GM23338 (cell line): ENCODE data around the gene POLR2A. TPM values are rescaled to one million over a fixed set of nuclear protein-coding genes. Genes with fewer than 3 reads are reported as not detected.

Source experiments
- ATAC-seq: fragments of 200-7000 bp; cut with Tn5 transposase; 3 replicates; pipeline ENCODE4 v1.9.1; 2020
- DNase-seq: peaks from one replicate; pipeline ENCODE4 v3.0.0-alpha.2; 2015; ENCODE audit warnings: low spot score
- H2AFZ ChIP-seq: fragments of 200-600 bp; sonication (generic); 2 replicates; pipeline ENCODE4 v1.8.0; 2016; ENCODE audit warnings: antibody characterized with exemption, mild to moderate bottlenecking, moderate library complexity
- H3F3A ChIP-seq: fragments of 200-600 bp; sonication (generic); replicated peaks from 2 replicates; pipeline ENCODE4 v1.8.0; 2017; ENCODE audit warnings: antibody characterized with exemption, mixed run types, low read depth
- H3K27ac ChIP-seq: fragments of 200-600 bp; sonication (generic); 2 replicates; pipeline ENCODE4 v1.6.1; 2016; ENCODE audit warnings: low read depth
- H3K27me3 ChIP-seq: fragments of 200-600 bp; sonication (generic); 2 replicates; pipeline ENCODE4 v1.8.0; 2016; ENCODE audit warnings: mild to moderate bottlenecking, mixed run types, moderate library complexity; ENCODE audit not compliant: insufficient read depth
- H3K36me3 ChIP-seq: fragments of 200-600 bp; sonication (generic); 2 replicates; pipeline ENCODE4 v1.8.0; 2016; ENCODE audit warnings: mild to moderate bottlenecking; ENCODE audit not compliant: insufficient read depth
- H3K4me1 ChIP-seq: fragments of 200-600 bp; sonication (generic); 2 replicates; pipeline ENCODE4 v1.8.0; 2016; ENCODE audit warnings: mild to moderate bottlenecking, moderate library complexity; ENCODE audit not compliant: insufficient read depth
- H3K4me2 ChIP-seq: fragments of 200-600 bp; sonication (generic); 2 replicates; pipeline ENCODE4 v1.7.1; 2017; ENCODE audit warnings: mixed run types
- H3K4me3 ChIP-seq: fragments of 200-600 bp; sonication (generic); 2 replicates; pipeline ENCODE4 v1.6.1; 2016; ENCODE audit warnings: mixed run types
- H3K79me2 ChIP-seq: fragments of 200-600 bp; sonication (generic); replicated peaks from 2 replicates; pipeline ENCODE4 v1.8.0; 2017; ENCODE audit warnings: mild to moderate bottlenecking; ENCODE audit not compliant: insufficient read depth
- H3K9me2 ChIP-seq: fragments of 200-600 bp; sonication (generic); 2 replicates; pipeline ENCODE4 v1.8.0; 2017; ENCODE audit not compliant: insufficient read depth
- H4K20me1 ChIP-seq: fragments of 200-600 bp; sonication (generic); replicated peaks from 2 replicates; pipeline ENCODE4 v1.8.0; 2017; ENCODE audit warnings: mild to moderate bottlenecking; ENCODE audit not compliant: insufficient read depth
- H3K27ac Mint-ChIP-seq: 2 replicates; pipeline ENCODE4 v1.8.0; 2020; ENCODE audit warnings: inconsistent platforms, mild to moderate bottlenecking, moderate library complexity, mixed read lengths
- H3K27me3 Mint-ChIP-seq: 3 replicates; pipeline ENCODE4 v1.8.0; 2022; ENCODE audit warnings: low read depth, mild to moderate bottlenecking, moderate library complexity, mixed read lengths, inconsistent platforms; ENCODE audit not compliant: insufficient read depth, poor library complexity
- H3K36me3 Mint-ChIP-seq: 3 replicates; pipeline ENCODE4 v1.8.0; 2021; ENCODE audit warnings: low read depth, mild to moderate bottlenecking, inconsistent platforms, moderate library complexity, mixed read lengths
- H3K4me1 Mint-ChIP-seq: 3 replicates; pipeline ENCODE4 v1.8.0; 2020; ENCODE audit warnings: mild to moderate bottlenecking, inconsistent platforms, mixed read lengths
- H3K4me3 Mint-ChIP-seq: 3 replicates; pipeline ENCODE4 v1.8.0; 2021; ENCODE audit warnings: moderate library complexity, mild to moderate bottlenecking, inconsistent platforms, mixed read lengths
- H3K9me3 Mint-ChIP-seq: 3 replicates; pipeline ENCODE4 v1.8.0; 2020; ENCODE audit warnings: moderate library complexity, mild to moderate bottlenecking, inconsistent platforms, mixed read lengths
- CREB1 ChIP-seq: fragments of 250-450 bp; sonication (Bioruptor Pico); IDR thresholded peaks from 2 replicates; pipeline ENCODE4 v1.5.0; 2020; ENCODE audit warnings: low read depth, mild to moderate bottlenecking, moderate library complexity
- CTCF ChIP-seq, 2 experiments: fragments of 200-600 bp in 1 of 2; sonication (generic) in 1 of 2; conservative IDR thresholded peaks; 2 replicates each; pipeline versions ENCODE4 v1.5.1 to v1.6.1; 2016 to 2017; ENCODE audit warnings: antibody characterized with exemption in 2 of 2, low read depth in 2 of 2, mild to moderate bottlenecking in 2 of 2, moderate library complexity in 1 of 2
- REST ChIP-seq: IDR thresholded peaks from one replicate; pipeline ENCODE4 v1.6.1; 2018; ENCODE audit warnings: antibody characterized with exemption; ENCODE audit not compliant: unreplicated experiment
- ZNF331 ChIP-seq: fragments of 250-450 bp; sonication (Bioruptor Pico); IDR thresholded peaks from 2 replicates; pipeline ENCODE4 v1.5.0; 2020; ENCODE audit warnings: low read depth, mild to moderate bottlenecking, moderate library complexity
- ZNF462 ChIP-seq: fragments of 250-450 bp; sonication (Bioruptor Pico); IDR thresholded peaks from 2 replicates; pipeline ENCODE4 v1.5.0; 2020; ENCODE audit warnings: mild to moderate bottlenecking, moderate library complexity
- polyA plus RNA-seq: library from polyadenylated mRNA; unstranded; fragments of >200 nt; fragmentation: Nextera tagmentation; extraction: Ambion mirVana; gene quantifications from 2 replicates; pipeline ENCODE4 v1.2.1, GENCODE V29; 2016
- total RNA-seq: library from RNA; depleted of rRNA; stranded (reverse); fragments of >200 nt; shearing (Covaris generic); gene quantifications from 2 replicates; pipeline ENCODE4 v1.2.3, GENCODE V29; 2014

Gene POLR2A
- total and polyA plus RNA-seq, 2 experiments from 2014 or later = 56.8 to 151 TPM

GRCh38 chr17:7440834-7441195 is 43.4 kb upstream of the POLR2A start:
- H4K20me1 ChIP-seq = peaks cover 3% of the 10 kb centered on the region; the same call in 1 of the 2 replicates
- peaks cover 48% of the 10 kb centered on the region for H3K27me3 ChIP-seq
- peak overlapping the region; percentile 98 for H3K27ac Mint-ChIP-seq
- peak overlapping the region; percentile 98 for H3K4me3 ChIP-seq
- peak overlapping the region; percentile 95 for H3K27ac ChIP-seq
- peak overlapping the region; percentile 76 for H3K4me2 ChIP-seq
- H3K79me2 ChIP-seq = no peaks in the 10 kb centered on the region
- ATAC-seq (peak; percentile 3), DNase-seq (peak; percentile 71)
- H3K9me2 ChIP-seq = no peaks in the 10 kb centered on the region
- H3K4me3 Mint-ChIP-seq = peak overlapping the region; percentile 96
- H2AFZ ChIP-seq = peak overlapping the region; percentile 72
- peaks cover 33% of the 10 kb centered on the region for H3K4me1 ChIP-seq
- H3K27me3 Mint-ChIP-seq = peaks cover 51% of the 10 kb centered on the region
- H3K36me3 Mint-ChIP-seq = no peaks in the 10 kb centered on the region; the same call in 2 of the 3 replicates
- no peak for TF ChIP-seq CREB1 (CRISPR knock-in tag)
- TF ChIP-seq ZNF331 (CRISPR knock-in tag) = no peak
- peak; percentile 14 for TF ChIP-seq REST
- TF ChIP-seq ZNF462 (CRISPR knock-in tag) = no peak
- TF ChIP-seq CTCF (conservative IDR thresholded peaks at IDR 0.05; ENCODE audit: low read depth in 2 of 2) = no peak
- no peaks in the 10 kb centered on the region for H3K9me3 Mint-ChIP-seq
- H3K4me1 Mint-ChIP-seq = peaks cover 36% of the 10 kb centered on the region
- no peaks in the 10 kb centered on the region for H3K36me3 ChIP-seq
- peaks cover 52% of the 10 kb centered on the region for H3F3A ChIP-seq
